Measurements from ENCODE around the gene SORCS2. TPM values are rescaled to one million over a fixed set of nuclear protein-coding genes. Genes with fewer than 3 reads are reported as not detected.

SORCS2 gene
- total and polyA plus RNA-seq, 2 of the 13 experiments (the other 11 are each of a cell fraction or from before 2014, with no cell fraction given) = 0.82 to 1.0 TPM

- intact Hi-C loops (cut with micrococcal nuclease; ENCODE audit: unreplicated experiment) (no loop called here), in situ Hi-C loops (cut with HindIII; ENCODE audit: extremely low pct_ligation_motif_present, low pct_unique_long_range_greater_than_20kb) (no loop called here)
- no peak overlapping the region for H3K4me3 ChIP-seq (replicated peaks in 1 of 3; ENCODE audit: insufficient read depth in 1 of 3, low read depth in 2 of 3, low read length in 3 of 3)
- FAIRE-seq = no peak
- ChIA-PET POLR2A (no interaction called here), CTCF (ENCODE audit: low intra/inter-chr PET ratio, low total read pairs) (no interaction called here)
- H3K79me2 ChIP-seq (ENCODE audit: insufficient read depth, low read length) = no peaks in the 10 kb centered on the region
- TF ChIP-seq ZNF766 (CRISPR knock-in tag; IDR thresholded peaks at IDR 0.05; ENCODE audit: borderline replicate concordance) (no peak), CEBPZ (IDR thresholded peaks at IDR 0.05; ENCODE audit: low read length) (no peak), CEBPG (CRISPR knock-in tag; IDR thresholded peaks at IDR 0.05) (no peak), EZH2 (conservative IDR thresholded peaks at IDR 0.05; ENCODE audit: low read depth, low read length) (no peak), TCF12 (IDR thresholded peaks at IDR 0.05) (no peak), TCF12 (CRISPR knock-in tag; IDR thresholded peaks at IDR 0.05) (no peak), ZSCAN25 (CRISPR knock-in tag; IDR thresholded peaks at IDR 0.05) (no peak), ZNF670 (CRISPR knock-in tag; IDR thresholded peaks at IDR 0.05; ENCODE audit: borderline replicate concordance) (no peak), SMC3 (IDR thresholded peaks at IDR 0.05; ENCODE audit: low read length) (no peak), KDM5A (IDR thresholded peaks at IDR 0.05; ENCODE audit: borderline replicate concordance, low read length) (no peak), MIER2 (CRISPR knock-in tag; IDR thresholded peaks at IDR 0.05) (no peak), ZNF547 (CRISPR knock-in tag; IDR thresholded peaks at IDR 0.05) (no peak), MLLT10 (CRISPR knock-in tag; IDR thresholded peaks at IDR 0.05) (no peak), DRAP1 (CRISPR knock-in tag; IDR thresholded peaks at IDR 0.05) (no peak), EEA1 (CRISPR knock-in tag; IDR thresholded peaks at IDR 0.05; ENCODE audit: borderline replicate concordance) (no peak), ZNF460 (CRISPR knock-in tag; IDR thresholded peaks at IDR 0.05; ENCODE audit: borderline replicate concordance) (no peak), RAD21 (CRISPR knock-in tag; IDR thresholded peaks at IDR 0.05) (no peak), NFIC (IDR thresholded peaks at IDR 0.05; ENCODE audit: low read length) (no peak), ZNF724P (CRISPR knock-in tag; IDR thresholded peaks at IDR 0.05; ENCODE audit: borderline replicate concordance) (no peak)
- peaks cover 57% of the 10 kb centered on the region for H3K4me1 ChIP-seq (ENCODE audit: insufficient read depth, low read length)
- BruUV-seq (replicated peaks) = no TSS peak
- no peaks in the 10 kb centered on the region for H3K36me3 ChIP-seq (replicated peaks in 1 of 2; ENCODE audit: control insufficient read depth in 1 of 2, insufficient read depth in 2 of 2, low read length in 2 of 2)
- no peaks in the 10 kb centered on the region for H4K20me1 ChIP-seq (ENCODE audit: insufficient read depth, low read length)
- H3K4me2 ChIP-seq (ENCODE audit: low read depth, low read length) = no peak overlapping the region
- H3K9ac ChIP-seq (ENCODE audit: insufficient read depth, low read depth, low read length) = no peak overlapping the region
- H2AFZ ChIP-seq (ENCODE audit: low read length) = no peak overlapping the region
- peaks cover 7 to 12% of the 10 kb centered on the region in 2 experiments; a peak in 4 of 5 replicates for H3K27me3 ChIP-seq (ENCODE audit: control insufficient read depth in 1 of 2, insufficient read depth in 2 of 2, low read length in 2 of 2)
- no peaks in the 10 kb centered on the region for H3K9me3 ChIP-seq (ENCODE audit: low read length)
- no peak for DNase-seq (ENCODE audit: low spot score)
- H3K27ac ChIP-seq (ENCODE audit: extremely low read length, insufficient read depth, low read length) = no peak overlapping the region
- 46% methylated on average over 5 of the region's 5 CpGs for WGBS (ENCODE audit: low lambda C conversion rate)
- no peak for ATAC-seq
Measured at GRCh38 chr4:7512428-7512827, 320.1 kb downstream of the SORCS2 start.
